C1 segment of cervical spinal cord (tissue), 14 donors: Measurements from ENCODE around the gene ZBTB20.

Source experiments
- DNase-seq, 14 donors: peaks; one replicate each; lab custom pipeline; 2025; lab: John Stamatoyannopoulos, UW

The ZBTB20 gene

DNA sequence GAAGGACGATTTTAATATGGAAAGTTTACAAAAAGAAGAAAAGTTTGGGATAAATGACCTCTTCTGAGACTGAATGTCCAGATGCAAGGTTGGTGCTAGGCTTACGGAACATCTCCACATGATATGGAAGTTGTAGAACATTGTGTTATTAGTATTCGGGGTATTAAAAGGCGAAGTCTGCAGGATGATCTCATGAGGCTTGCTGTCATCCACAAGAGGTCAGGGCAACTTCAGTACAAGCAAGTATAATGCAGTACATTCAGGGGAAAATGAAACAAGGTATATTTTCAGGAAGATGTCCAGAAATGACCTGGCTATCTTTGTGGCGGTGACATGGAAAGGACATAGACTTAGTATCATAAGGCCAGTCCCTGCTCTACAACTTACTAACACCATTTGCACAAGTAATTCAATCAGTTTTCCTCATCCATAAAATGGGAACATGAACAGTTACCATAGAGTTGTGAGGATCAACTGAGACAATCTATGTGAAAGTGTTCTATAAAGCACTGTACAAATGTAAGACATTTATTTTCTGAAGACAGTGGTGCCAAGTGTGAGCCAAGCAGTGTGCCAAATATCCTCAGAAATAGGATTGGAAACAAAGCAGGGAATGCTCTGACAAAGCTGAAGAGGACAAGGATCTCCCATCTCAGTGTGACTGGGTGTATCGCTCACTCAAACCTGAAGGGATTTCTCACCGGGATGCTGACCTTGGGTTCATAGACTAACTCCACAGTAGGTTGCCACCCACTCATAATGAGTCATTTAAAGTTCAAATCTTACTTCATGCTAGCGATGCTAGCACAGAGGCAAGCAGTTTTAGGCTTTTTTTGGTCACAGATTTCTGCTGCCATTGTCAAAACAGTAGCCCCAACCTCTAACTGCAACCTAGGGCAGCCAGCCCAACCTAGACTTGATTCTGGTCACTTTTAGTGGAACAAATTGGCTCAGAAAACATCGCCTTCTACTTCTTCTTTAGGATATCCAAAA is 735.0 kb downstream of the ZBTB20 start:
- DNase-seq, result peak in 1 of 14 donors; percentile 7

DNA sequence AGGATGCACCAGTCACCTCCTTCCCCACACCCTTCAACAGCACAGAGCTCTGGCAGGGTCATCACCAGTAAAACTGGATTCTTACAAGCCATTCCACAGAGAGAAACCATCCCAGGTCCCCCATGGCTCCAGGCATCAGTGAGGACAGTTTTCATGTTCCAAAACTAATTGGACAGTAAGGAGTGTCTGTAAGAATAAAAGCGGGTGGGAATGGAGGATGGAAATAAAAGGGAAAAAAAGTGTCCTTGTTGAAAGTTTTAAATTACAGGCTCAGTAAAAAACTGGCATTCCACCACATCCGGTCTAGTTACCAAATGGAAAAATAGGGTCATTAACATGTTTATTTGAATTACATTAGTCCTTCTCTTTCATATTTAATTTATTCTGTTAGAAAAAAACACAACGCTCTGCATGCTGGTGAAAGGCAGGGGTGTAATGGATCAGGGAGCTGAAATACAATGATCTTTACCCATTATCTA is 735.9 kb downstream of the ZBTB20 start:
- DNase-seq, result no peak

DNA sequence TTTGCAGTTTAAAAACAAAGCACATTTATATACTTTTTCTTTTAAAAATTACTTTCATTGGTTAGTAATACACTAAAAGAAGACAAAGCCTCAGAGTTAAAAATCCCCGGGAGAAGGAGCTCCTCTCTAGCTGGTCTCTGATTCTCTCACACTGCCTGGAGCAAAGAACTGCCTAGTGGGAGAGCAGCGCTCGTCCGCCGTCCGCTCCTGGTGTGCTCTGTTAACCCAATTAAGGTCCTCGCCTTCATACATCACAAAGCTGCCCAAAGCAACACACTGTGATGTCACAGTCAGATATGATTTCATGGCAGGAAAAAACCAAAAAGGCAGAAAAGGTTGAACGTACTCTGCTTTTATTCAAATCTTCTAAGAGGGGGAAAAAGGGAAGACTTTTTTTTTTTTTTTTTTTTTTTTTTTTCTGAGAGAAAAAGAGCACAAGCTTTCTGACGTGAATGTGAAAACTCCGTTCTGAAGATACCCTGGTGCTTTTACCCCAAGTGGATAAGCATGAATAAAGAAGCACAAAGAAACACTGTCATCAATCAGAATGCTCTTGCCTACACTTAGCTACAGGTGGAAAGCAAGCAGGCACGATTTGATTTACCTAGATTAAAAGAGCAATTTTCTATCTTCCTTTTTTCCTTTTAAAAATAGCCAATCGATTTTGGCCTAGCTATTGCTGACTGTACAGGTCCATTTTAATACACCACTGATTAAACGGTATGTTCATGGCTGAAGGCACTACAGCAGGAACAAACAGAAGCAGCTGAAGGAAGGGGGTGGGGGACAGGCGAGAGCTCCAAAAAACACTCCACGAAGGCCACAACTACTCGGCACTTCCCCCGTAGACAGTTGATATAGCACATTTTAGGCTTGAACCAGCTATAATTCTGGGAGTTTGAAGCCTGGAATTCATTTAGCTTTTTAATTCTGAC is 738.1 kb downstream of the ZBTB20 start:
- peak in 2 of 14 donors; percentile 14 to 55 for DNase-seq

DNA sequence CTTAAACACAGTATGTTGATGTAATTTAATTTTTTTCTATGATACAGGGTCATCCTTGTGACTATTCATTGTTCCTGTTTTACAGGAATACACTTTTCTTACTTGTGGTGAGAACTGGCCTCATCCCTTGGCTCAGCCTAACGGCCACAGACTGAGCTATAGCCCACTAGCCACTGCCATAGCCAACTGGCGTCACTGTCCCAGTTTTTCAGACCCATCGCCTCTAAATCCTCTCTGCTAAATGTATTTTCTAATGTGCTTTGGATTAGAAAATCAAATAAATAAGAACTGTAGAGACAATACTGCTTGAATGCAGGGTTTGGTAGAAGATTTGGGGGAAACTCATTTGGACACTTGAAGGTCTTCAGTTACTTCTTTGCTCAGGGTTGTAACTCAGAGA is 740.2 kb downstream of the ZBTB20 start:
- DNase-seq, result peak in 1 of 14 donors; percentile 15

DNA sequence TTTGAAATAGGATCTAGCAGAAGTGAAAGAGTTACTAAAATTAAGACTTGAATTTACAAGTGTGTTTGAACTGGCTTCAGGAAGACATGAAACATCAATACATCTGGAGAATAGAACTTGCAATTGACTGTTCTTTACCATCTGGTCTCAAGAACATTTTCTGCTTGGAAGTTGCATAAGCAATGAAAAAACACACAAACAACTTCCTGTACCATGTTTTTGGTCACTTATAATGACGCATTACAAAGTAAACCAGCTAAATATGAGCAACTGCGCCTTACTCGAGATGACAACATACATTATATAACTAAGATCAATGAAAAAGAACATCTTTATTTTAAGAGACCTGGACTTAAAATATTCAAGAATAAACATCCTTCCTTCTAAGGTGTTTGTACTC is 740.8 kb downstream of the ZBTB20 start:
- DNase-seq, result no peak

DNA sequence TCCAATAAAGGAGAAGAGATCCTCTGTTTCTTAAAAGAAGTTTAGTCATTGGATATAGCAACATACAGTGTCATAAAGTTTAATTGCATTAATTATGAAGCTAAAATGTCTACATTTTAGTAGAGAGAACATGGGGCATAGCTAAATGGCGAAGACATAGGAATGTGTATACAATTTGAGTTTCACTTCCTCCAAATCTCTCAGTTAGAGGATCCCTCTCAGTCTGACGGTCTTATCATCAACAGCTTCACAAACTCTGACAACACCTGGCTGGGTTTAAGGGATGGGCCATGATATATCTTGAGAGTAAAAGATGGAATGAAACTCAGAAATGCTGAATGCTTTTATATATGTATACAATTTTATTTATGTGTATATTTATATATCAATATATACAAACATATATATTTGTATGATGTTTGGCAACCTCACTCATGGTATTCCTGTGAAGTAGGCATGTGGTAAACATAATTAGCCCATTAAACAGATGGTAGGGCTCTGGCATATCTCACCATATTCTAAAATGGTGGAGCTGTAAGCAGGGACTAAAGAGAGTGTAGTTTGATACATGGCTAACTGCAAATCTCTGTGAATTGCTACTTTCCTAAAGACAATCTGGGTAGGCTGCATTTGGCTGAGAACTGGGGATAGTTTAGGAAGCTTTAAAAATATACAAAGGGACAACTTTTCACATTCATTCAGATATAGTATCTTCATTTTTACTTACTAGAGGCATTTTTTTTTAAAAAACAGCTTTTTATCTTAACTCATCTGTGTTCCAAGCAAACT is 741.7 kb downstream of the ZBTB20 start:
- no peak for DNase-seq

DNA sequence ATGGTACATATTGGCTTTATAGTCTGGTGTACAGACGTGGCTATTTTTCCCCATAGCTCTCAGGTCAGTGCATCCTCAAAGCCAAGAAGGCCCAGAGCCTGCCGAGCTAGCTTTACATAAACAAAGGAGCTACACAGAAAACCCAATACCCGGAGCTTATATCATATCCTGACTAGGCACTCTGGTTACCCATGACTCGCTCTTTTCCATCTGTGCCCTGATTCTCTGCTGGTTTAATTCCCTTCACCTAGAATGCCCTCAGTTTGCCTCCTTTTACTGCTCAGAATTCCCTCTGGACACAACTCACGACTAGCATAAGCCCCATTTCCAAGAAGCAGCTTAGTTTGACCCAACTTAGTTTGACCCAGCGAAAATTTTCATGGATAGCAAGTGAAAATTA is 742.5 kb downstream of the ZBTB20 start:
- peak in 2 of 14 donors; percentile 12 to 18 for DNase-seq

DNA sequence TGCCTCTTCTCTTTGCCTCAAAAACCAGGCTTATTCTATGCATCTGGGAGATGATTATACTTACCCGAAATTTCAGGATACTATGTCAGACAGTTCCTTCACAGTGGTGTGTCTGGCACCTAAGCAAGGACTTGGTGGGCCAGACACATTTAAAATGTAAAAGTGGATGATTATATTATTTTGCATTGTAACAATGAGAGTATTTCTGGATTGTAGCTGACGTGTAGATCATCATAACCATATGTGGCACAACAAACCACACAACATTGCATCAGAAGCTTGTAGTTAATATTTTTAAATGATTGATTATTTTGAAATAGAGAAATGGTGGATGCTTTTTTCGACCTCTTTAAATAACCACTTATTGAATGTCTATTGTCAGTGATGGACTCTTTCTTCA is 744.2 kb downstream of the ZBTB20 start:
- DNase-seq, result no peak

DNA sequence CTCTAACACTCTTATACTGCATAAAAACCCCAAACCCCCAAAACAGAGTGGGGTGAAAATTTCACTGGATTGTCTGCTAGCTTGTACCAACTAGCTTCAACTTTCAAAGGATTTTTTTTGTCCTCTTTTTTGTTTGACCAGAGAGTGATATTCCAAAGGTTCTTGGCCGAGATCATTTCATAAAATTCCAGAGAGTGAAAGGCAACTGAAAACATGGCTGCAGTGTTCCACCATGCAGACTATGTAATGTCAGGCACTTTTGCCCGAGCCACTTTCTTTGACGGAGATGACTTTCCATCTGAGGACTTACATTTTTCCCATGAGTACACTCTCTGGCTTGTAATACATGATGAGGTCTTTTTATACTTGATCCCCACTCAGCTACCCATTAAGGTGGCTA is 745.7 kb downstream of the ZBTB20 start:
- no peak for DNase-seq

DNA sequence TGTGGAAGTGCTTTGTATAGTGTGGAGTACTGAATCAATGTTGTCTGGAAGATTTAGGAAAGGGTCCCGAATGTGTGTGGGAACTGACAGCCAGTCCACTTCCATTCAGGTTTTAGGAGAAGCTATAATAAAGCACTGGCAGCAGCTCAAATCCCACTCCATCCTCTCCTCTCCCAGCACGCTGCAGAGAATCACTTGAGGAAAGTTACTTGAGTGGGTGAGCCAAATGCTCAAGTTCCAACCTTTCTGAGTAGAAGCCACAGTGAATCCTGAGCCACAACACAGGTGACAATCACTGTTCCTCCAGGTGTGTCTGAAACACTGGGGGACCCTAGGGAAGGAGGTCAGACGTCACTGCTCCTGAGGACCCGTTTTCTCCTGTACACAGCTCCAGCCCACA is 746.7 kb downstream of the ZBTB20 start:
- no peak for DNase-seq

DNA sequence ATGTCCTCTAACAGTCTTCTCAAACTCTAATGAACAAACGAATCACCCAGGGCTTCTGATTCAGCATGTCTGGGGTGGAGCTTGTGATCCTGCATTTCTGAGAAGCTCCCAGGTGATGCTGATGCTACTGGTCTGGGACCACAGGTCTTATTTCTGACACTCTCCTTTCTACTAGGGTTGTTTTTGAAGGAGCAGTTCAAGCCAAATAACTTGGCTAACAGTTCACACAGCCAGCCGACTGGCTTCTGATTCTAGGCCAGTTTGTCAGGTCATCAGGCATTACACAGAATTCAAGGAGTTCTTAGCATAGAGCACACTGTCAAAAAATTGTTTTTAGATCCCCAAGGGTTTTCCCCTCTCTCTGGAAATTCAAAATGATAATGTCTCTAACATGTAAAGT is 752.5 kb downstream of the ZBTB20 start:
- DNase-seq, result peak in 1 of 14 donors; percentile 5

DNA sequence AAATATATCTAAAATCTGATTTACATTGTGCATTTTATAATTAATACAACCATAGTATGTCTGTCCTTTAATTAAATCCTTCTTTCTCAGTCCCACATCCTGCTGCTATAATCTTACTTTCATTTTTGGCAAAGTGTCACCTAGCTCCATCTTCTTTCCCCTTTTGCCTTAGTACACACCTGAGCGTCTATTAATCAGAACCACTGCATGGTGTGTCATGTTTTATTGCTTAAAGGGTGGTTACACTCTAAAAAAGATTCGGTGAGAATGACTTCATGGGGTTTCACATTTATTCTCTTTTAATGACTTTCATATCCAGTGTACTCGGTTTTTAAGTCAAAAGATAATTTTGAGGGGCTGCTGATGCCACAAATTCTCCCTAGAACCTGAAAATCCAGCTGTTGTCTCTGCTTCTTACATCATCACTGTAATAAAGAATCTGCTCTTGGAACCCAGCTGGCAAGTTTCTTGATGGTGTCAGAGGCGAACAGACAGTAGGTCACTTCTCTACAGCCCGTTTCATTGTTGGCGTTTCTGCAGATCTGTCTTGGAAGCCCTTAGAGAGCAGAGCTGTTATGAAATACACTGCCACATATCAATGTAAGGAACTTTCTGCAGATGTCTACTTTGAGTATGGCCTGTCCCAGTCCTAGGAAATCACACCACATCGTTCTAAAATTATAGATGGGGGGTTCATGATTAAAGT is 753.6 kb downstream of the ZBTB20 start:
- no peak for DNase-seq

DNA sequence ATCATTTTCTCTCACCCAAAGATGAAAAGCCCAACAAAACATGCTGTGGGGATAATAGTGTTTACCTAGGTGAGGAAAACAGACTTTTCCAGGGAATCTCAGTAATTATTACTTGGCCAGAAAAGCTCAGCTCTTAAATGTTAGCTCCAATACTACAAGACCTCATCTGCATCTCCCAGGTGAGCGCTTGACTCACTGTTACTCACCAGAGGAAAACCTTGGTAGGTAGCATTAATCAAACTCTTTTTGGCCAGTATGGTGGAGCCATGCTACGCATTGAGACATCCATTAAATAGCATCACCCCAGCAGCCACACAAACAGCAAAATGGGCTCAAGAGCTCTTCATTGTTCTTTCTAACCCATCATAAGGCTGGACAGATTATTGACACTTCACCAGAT is 754.3 kb downstream of the ZBTB20 start:
- no peak for DNase-seq

DNA sequence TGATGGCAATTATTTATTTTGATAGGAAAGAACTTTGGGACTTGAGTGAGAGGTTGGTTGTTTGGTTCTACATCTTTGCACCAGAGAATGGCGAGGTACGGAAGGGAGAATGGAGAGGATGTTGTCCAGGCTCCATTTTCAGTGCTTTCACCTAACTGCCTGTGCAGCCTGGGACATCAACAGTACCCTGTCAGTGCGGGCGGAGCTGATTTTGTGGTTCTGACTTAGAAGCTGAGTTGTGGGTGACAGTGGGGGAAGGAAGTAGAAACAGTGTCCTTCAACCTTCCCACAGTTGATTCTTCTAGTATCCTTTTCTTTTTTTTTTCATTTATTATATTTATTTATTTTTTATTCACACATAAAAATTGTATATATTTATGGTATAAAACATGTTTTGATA is 757.9 kb downstream of the ZBTB20 start:
- no peak for DNase-seq

DNA sequence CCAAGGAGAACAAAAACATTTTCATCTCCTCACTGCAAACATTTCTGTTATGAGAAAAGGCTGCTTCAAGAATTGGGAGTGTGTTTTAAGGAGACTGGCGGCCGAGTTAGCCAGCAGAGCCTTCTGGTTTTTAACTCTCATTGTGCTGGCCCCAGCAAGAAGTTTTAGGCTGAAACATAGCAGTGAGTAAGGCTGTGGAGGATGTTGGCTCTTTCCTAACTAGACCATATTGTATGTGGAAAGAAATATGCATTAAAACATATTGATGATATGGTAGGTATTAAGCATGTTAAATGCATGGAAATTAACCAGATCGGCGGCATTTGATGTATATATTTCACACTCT is 762.6 kb downstream of the ZBTB20 start:
- no peak for DNase-seq

DNA sequence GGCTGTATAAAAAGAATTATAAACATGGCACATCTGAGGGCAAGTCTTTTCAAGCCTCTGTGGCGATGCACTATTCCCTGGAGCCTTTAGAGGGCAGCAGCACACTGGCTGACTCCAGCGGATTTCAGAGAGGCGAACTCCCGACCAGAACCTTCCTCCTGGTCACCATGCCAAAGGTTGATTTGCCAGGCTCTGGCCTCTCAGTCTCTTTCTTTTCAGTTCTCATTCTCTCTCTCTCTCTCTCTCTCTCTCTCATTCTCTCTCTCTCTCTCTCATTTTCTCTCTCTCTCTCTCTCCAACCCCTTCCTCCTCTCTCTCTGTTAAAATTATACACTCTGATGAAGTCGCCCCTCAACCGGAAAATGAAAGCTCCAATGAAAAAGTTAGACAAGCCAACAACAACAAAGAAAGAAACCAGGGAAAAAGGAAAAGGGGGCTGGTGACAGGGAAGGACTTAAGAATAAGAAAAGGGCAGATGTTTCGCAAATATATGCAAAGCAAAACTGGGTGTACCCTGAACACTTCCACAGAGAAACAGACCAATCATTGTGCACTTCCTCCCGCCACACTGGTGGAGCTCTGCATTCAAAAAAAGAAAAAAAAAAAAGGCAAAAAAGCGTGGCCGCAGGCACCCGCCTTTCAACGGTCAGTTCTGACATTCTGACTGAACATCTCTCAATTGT is 763.1 kb downstream of the ZBTB20 start:
- peak in 12 of 14 donors; percentile 60 to 85 (median 77) for DNase-seq

DNA sequence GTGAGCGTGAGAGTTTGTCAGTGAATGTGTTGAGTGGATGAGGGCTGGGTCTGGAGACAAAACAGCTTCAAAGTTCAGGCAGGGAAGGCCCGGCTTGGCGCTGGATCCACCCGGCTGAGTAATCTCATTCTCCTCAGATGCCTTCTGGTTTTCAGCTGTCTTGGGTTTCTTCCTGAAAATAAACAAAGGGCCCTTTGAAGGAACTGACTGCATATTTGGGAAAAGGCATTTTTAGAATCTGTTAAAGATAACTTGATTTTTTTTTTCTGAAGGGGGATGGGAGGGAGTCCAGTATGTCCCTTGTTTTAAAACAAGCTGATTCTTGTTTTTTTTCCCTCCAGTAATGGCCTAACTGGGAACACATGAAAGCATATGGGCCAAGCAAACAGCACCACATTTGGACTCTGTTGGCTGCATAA is 766.8 kb downstream of the ZBTB20 start:
- DNase-seq, result peak in 12 of 14 donors; percentile 18 to 83 (median 52)

DNA sequence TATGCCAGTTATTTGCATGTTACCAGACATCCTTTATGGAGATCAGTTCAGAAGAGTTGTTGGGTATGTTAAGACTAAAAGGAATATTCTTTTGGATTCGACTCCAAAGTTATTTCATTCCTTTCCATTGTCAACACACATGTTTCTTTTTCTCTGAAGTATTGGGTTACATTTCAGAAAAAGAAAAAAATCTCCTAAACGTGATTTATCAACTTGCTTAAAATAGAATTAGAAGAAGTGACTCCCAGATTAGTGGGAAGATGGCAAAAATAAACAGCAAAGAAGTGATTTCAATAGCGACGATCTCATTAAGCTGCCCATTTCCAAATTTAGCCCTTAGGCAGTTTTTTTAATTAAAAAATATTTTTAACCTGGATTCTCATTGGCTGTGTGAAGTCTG is 767.8 kb downstream of the ZBTB20 start:
- DNase-seq, result no peak

DNA sequence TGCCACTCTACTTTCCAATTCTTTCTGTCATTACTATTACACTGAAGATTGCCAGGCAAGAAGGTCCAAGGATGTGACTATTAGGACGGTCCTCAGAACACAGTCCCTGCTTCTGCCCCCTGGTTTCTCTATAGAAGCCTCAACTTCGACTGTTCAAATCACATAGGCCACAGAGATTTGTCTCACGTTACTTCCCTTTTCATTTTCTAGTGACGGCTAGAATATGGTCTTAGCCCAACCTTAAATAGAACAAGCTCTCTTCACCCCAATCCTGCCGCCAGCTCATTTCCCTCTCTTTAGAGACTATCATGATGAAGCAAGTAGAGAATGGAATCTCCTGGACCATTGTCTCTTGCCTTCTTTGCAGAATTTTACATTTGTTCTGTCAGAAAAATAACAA is 768.3 kb downstream of the ZBTB20 start:
- no peak for DNase-seq

DNA sequence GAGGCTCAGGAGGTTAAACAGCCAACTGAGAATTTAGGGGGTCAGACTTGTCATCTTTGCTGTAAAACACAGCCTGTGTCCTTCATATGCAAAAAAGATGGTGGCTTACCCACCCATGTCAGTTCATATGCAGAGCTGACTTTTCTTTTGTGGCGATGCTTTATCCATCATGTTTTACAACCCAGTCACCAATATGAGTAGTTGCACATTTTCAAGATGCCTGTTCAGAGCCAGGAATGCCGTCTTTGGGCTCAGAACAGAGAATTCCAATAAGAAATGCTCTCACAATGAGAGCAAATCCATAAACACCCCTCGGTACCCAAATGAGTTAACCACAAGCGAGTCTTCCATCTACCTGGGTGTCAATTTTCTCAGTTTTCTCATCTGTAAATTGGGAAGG is 769.7 kb downstream of the ZBTB20 start:
- DNase-seq, result no peak
